Superior temporal gyrus (tissue), 1 donor: ENCODE data around the gene NTNG1.
"Not testable (repeated sequence)": the region's sequence is repeated elsewhere in the genome, so short reads cannot be mapped to it uniquely, and the experiment has no call there.

Experiments
- DNase-seq: peaks from one replicate; pipeline ENCODE4 v3.0.0-alpha.2; 2016; ENCODE audit errors: extremely low spot score

The NTNG1 gene

DNA sequence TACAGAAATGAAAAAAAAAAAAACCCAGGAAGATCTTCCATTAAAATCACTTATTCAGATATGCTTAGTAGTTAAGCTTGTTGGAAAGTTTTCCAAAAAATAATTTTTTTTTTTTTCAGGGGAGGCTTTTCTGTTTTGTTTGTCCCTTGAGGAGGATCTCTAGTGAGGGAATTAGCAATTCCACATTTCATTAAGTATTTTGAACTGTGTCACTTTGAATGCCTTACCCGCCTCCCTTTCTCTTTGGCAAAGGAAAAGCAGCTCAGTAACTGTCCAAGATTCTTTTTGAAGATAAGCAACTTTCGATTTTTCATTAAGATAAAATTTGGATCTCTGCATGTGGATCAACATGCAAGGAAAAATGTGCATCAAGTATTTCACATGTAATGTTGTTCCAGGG lies 1.8 kb downstream of the NTNG1 start:
- no peak for DNase-seq

GRCh38 chr1:107145637-107146036 lies 4.8 kb downstream of the NTNG1 start:
- DNase-seq, result no peak

- DNase-seq, result no peak
Measured at GRCh38 chr1:107147843-107148242, 7.0 kb downstream of the NTNG1 start.

- no peak for DNase-seq
Measured at GRCh38 chr1:107149946-107150345, 9.1 kb downstream of the NTNG1 start.

- no peak for DNase-seq
Measured at GRCh38 chr1:107151295-107151694, 10.5 kb downstream of the NTNG1 start.

DNA sequence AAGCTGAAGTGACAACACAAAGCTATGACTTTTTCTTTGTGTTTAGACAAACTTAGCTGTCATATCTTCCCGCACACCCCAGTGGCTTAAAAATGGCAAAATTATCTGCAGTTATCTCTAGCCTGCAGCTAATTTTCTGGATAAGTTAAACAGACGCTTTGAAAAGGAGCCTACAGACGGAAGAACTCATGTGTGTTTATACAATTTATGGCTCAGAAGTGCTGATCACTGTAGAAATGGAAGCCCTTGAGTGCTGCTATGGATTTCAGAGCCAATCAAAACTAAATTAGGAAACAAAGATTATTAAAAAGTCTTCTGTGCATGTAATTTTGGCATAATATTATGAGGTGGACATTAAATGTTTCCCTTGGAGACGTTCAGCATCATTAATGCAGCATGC lies 11.6 kb downstream of the NTNG1 start:
- no peak for DNase-seq

DNA sequence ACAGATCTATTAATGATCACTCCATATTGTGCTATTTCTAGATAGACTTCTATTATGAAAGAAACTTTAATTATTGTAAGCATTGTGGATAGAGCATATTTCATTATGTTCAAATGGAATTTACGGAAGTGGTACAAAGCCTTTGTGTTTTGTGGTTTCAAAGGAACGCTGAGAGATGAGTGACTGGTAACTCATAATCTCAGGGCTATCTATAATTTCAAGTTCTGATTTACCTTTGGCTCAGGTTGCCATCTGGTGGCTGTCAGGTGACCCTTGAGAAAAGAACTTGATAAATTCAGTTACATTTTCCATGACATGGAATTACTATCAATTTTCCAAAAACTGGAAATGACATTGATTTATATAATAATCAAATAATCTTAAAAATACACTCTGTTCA lies 12.2 kb downstream of the NTNG1 start:
- no peak for DNase-seq

GRCh38 chr1:107158496-107158895 lies 17.7 kb downstream of the NTNG1 start:
- DNase-seq, result no peak

DNA sequence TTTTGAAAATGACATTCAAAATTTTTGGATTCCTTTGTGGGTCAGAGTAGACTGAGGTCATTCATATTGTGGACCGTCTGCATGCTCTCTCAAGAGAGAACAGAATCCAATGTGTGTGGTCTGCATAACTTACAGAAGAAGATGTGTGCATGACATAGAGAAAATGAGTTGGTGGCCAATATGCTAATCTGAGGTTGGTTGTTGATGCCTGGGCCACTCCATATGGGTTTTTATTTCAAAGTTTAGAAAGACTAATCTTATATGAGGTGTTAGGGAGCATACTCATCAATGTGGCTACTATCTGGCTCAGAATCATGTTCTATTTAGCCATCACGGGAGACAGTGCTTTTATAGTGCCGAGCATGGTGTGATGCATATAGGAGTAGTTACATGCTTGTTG lies 18.2 kb downstream of the NTNG1 start:
- DNase-seq, result no peak

GRCh38 chr1:107162745-107163144 lies 21.9 kb downstream of the NTNG1 start:
- DNase-seq, result no peak

DNA sequence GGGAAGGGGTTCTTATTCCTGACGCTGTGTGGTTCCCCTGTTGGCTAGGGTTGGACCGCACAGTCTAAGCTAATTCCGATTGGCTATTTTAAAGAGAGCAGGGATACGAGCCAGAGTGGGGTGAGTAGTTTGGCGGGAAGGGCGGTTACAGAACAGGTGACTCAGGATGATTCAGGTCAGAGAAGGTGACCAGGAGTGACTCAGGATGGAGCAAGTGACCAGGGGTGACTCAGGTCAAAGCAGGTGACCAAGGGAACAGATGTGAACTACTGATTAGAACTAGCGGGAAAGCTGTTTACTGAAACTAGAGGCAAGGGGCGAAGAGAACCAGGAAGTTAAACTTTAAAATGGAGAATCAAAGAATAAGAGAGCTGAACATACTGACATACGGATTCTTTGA lies 24.1 kb downstream of the NTNG1 start:
- DNase-seq, result not testable (repeated sequence)

DNA sequence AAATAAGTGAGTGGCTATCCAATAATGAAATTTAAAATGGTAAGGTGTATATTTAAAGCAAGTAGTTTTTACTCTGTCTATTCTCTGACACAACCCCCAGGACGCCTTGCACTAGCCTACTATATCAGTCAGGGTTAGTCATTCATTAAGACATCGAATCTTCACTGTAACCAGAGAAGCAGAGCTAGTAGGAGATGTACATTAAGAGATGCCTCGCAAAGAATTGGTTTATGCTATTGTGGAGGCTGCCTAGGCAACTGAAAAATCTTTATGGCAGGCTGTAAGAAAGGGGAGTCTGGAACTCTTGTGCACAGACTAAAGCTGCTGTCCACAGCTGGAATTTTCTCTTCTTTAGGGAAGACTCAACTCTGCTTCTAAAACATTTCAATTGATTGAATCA lies 28.8 kb downstream of the NTNG1 start:
- no peak for DNase-seq

DNA sequence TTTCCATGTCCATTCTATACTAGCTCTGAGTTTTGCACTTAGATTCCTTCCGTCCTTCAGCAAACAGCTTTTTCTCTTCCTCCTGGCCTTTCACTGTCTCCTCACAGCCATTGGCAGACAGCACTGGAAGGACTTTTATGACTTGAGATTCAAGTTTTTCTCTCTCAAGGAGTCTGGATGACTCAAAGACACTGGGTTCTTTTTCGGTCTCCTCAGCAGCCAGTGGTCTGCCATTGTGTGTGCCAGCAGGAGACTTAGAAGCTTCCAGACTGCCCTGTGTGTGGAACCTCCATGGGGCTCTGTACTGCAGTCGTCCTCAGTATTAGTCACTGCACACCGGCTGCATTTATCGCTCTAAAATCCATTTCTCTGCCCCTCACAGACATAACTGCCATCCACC lies 30.5 kb downstream of the NTNG1 start:
- DNase-seq, result no peak

GRCh38 chr1:107172450-107173170 lies 31.8 kb downstream of the NTNG1 start:
- no peak for DNase-seq

- DNase-seq, result no peak
Measured at GRCh38 chr1:107175102-107175909, 34.5 kb downstream of the NTNG1 start.

GRCh38 chr1:107181253-107181969 lies 40.6 kb downstream of the NTNG1 start:
- DNase-seq, result no peak

GRCh38 chr1:107183011-107183410 lies 42.2 kb downstream of the NTNG1 start:
- no peak for DNase-seq

- no peak for DNase-seq
Measured at GRCh38 chr1:107184888-107185287, 44.0 kb downstream of the NTNG1 start.

DNA sequence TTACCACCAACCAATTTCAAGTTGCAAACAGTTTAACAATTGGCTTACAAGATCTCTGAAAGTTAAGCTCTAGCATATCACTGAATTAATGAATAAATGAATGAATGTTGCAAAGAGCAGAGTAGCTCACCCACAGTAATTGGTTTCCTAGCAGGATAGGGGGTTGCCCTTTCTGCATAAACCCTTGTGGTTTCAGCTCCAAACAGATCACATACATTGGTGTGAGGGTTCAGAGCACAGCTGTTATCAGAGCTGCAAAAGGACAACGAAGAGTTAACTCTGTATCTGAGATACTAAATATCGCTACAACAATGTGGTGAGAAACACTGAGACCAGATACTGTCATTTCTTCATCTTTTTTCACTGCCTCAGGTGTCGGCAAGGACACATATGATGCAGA lies 46.6 kb downstream of the NTNG1 start:
- no peak for DNase-seq

GRCh38 chr1:107188160-107188559 lies 47.3 kb downstream of the NTNG1 start:
- DNase-seq, result no peak

- no peak for DNase-seq
Measured at GRCh38 chr1:107194380-107194779, 53.5 kb downstream of the NTNG1 start.

GRCh38 chr1:107195476-107195875 lies 54.6 kb downstream of the NTNG1 start:
- no peak for DNase-seq
